ENCODE measurements around the gene P2RY2. TPM values are rescaled to one million over a fixed set of nuclear protein-coding genes. Genes with fewer than 3 reads are reported as not detected.

Gene P2RY2
- total RNA-seq, 1 donor from 2014 or later, result 1.4 TPM

DNA sequence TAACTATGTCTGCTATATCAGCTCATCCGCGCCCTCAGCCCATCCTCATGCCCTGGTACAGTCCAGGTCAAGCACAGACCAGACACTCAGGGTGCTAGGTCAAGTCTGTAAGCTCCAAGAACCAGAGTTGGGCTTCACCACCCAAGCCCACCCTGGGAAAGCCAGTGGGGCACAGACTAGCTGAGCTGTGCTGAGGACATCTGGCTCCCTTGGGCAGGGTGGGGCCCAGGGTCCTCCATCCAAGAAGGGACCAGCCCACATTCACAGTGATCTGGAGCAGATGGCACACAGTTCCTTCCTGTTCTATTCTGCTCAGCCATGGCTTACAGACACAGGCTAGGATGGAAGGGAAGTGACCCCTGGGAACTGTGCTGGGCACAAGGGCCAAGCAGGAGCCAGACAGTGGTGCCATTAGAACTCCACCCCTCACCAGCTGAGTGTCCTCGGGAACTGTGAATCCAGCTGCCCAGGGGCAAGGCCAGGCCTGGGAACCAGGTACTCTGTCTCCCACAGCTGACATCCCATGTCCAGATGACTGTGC, 63.2 kb downstream of the P2RY2 start:
- no peak for DNase-seq (ENCODE audit: extremely low read depth, low read depth, low spot score)

DNA sequence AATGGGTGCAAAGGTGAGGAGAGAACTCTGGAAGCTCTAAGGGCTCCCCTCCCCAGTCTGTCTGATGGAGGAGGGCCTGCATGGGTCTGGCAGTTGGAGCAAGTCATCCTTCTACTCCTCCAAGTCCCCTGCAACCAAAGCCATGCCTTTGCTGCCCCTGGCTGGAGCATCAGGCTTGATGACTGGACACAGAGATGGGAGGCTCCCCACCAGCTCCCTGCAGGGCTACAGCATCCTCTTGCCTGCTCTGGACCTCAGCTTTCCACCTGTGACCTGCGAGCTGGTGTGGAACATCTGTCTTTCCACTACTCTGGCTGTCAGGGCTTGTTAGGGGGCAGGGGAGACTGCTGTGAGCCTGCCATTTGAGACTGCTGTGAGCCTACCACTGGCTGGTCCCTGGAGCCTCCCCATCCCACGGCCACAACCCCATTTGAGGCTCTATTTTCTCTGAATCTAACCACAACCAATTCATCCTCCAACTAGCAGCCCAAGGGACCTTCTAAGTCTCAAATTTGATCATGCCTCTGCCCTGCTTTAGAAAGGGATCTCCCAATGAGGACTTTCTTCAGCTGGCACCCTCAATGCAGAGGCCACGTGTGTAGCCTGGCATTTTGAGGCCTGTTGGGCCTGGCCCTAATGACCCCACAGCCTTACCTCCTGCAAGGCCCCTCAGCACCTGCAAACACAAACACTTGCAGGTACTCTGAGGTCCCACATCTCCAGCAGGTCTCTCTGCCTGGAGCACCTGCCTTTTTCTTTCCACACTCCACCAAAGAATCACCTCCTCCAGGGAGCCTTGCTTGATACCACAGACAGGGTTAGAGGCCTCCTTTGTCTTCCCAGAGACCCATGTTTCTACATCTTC, 63.9 kb downstream of the P2RY2 start:
- DNase-seq (ENCODE audit: extremely low read depth, low read depth, low spot score), result no peak

DNA sequence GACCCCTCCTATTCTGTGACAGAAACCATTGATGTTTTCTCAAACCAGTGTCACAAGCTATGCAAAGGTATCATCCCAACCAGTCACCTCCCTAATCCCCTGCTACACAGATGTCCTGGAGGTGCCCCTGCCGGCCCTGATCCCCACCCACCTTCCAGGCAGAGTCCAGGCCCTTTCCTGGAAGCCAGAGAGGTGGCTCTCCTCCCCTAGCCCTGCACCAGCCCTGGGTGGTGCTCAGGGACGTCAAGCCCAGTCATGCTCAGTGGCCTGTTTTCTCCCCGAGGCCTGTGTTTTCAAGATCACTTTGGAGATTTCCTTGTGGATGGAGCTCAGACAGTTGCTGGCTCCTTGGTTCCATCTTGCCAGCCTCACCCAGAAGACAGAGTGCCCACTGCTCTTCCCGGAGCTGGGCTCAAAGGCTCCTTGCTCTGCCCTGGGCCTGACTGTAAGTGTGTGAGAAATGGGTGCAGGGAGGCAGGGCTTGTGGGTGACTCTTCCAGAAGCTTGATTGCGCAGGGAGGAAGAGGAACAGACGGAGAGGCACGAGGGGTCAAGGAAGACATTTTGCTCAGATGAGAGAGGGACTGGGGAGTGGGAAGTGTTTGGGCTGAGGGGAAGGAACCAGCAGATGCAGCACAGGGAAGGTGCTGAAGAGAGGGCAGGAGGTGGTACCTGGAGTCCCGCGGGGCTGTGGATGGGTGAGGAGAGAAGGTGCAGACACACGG, 65.4 kb downstream of the P2RY2 start:
- no peak for DNase-seq (ENCODE audit: extremely low read depth, low read depth, low spot score)

DNA sequence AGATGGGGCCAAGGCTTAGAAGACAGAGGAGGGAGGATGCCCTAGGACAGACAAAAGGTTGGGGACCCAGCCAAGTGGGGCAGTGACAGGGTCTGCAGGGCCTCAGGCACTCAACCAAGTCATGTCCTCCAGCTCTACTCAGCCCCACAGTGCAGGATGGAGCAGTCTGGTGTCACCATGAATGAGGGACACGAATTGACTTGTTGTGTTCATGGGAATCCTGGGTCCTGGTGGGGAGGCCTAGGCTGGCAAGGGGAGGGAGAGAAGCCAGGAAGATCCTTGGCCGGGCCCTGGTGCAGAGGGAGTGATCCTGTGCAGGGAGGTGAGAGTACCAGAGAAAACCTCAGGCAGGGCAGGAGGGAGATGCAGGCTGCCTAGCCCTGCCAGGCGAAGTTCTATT, 66.0 kb downstream of the P2RY2 start:
- DNase-seq (ENCODE audit: extremely low read depth, low read depth, low spot score), result no peak

DNA sequence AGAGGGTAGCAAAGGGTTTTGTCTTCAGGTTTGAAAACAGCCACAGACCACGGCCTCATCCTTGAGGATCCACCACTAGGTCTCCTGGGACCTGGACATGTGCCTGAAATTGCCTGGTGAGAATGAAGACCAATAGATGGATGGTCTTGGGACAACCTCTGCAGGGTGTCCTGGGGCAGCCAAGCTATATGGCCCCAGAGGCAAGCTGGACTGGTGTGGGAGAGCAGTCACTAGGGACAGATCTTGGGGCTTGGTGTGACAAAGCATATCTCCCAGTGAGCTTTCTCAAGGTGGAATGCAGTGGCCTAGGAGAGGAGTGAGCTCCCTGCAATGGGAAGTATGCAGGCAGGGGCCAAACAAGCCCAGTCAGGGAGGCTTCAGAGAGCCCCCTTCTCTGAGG, 67.6 kb downstream of the P2RY2 start:
- no peak for DNase-seq (ENCODE audit: extremely low read depth, low read depth, low spot score)

Other genes with a start within 250 kb of the P2RY2 start
- 20.9 and 32.8 TPM in 2 replicates for gene FCHSD2, start 76.0 kb upstream of the P2RY2 start, total RNA-seq
- gene P2RY6, start 54.1 kb downstream of the P2RY2 start, total RNA-seq, result 1.1 TPM in 1 of 2 replicates, not detected in the other
- 63.2 and 98.5 TPM in 2 replicates for gene ARHGEF17, start 90.0 kb downstream of the P2RY2 start, total RNA-seq
- 12.4 and 18.5 TPM in 2 replicates for gene RELT, start 158.1 kb downstream of the P2RY2 start, total RNA-seq